ENCODE measurements around the gene GPR158.
"Not testable (repeated sequence)": the region's sequence is repeated elsewhere in the genome, so short reads cannot be mapped to it uniquely, and the experiment has no call there.

GPR158 gene, protein sequence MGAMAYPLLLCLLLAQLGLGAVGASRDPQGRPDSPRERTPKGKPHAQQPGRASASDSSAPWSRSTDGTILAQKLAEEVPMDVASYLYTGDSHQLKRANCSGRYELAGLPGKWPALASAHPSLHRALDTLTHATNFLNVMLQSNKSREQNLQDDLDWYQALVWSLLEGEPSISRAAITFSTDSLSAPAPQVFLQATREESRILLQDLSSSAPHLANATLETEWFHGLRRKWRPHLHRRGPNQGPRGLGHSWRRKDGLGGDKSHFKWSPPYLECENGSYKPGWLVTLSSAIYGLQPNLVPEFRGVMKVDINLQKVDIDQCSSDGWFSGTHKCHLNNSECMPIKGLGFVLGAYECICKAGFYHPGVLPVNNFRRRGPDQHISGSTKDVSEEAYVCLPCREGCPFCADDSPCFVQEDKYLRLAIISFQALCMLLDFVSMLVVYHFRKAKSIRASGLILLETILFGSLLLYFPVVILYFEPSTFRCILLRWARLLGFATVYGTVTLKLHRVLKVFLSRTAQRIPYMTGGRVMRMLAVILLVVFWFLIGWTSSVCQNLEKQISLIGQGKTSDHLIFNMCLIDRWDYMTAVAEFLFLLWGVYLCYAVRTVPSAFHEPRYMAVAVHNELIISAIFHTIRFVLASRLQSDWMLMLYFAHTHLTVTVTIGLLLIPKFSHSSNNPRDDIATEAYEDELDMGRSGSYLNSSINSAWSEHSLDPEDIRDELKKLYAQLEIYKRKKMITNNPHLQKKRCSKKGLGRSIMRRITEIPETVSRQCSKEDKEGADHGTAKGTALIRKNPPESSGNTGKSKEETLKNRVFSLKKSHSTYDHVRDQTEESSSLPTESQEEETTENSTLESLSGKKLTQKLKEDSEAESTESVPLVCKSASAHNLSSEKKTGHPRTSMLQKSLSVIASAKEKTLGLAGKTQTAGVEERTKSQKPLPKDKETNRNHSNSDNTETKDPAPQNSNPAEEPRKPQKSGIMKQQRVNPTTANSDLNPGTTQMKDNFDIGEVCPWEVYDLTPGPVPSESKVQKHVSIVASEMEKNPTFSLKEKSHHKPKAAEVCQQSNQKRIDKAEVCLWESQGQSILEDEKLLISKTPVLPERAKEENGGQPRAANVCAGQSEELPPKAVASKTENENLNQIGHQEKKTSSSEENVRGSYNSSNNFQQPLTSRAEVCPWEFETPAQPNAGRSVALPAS (N-terminal part only)

DNA sequence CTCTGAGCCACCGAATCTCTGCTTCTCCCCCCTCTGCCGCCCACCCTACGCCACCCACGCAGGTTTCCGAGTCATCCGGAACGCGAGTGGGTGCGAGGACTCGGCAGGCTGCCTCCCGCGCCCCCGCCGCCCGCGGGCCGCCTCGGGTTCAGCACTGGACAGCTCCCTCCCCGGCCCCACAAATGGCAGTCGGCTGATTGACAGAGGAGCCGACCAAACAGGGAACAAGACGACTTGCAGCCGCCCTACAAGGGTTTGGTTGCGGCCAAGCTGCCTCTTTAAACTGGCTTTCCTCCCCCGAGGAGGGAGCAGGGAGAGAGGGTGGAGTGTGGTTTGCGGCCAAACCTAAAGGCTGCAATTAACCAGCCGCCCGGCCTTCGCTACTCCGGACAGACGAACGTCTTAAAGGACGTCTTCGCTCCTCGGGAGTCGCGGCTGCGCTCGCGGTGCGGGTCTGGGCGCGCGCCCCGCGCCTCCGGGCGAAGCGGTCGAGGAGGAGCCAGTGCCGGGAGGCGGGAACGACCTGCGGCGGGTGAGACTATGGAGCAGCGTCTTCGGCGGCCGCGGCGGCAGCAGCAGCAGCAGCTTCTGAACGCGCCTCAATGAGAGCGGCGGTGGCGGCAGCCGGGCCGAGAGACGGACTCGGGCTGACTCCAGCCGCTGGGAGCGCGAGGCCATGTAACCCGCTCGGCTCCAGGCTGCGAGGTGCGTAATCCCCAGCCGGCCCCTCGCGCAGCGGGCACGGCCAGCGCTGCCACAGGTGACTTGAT, at the start of gene GPR158:
Gene GPR158 (plus strand): TSS at position 541 of the 770 bp plus-strand sequence. CDS start 420 bp downstream, outside the sequence.
- DNase-seq (ENCODE audit: low spot score) = peak; percentile 92

DNA sequence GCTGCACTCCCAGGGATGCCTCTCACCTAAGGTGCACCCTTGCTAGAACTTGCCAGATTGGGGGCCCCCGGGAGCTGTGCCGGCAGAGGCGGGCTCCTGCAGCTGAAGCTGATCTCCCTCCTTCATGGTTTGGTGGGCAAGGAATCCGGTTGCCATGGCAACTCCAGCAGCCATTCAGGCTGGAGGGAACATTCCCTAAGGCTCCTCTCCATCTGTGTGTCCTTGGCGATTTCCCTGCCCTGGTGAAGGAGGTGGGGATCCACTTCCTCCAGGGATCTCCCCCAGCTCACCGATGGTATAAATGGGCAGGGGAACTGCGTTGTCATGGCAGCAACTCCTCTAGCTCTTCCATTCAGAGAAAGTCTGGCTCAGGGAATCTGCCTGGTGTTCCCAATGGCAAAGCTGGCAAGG, 49.6 kb upstream of the GPR158 start:
- no peak for DNase-seq (ENCODE audit: low spot score)

DNA sequence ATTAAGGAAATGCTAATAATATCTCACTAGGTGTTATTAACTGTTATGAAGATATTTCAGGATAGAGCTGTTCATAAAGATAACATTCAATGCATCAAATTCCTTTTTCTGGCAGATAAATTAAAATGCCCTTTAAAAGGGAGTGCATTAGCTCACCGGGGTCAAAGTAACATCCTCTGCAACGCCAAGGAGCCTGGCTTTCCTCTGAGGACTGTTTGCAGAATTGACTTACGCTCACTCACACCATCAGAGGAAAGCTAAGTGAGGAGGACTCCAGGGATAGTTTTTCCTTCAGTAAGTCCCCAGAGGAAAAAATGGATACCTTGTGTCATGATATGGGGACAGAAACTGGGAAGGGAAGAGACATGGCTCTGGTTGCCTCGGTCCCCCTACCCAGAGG, 45.2 kb upstream of the GPR158 start:
- DNase-seq (ENCODE audit: low spot score) = no peak

DNA sequence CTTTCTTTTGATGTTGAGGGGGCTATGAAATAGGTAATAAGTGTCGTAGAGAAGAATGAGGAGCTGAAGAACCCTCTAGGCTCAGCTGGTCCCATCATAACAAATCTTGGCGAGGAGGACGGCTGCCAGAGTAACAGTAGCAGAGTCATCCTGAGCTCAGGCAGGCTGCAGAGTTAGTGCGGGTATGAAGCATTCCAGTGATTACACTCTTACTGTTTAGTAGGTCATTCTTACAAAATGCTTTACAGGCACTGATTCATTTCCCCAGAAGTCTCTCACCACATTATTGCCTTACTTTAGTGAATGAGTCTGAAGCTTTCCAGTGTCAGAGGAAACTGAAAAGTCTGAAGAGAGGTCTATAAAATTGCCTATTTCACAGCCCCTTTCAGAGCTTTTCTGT, 43.9 kb upstream of the GPR158 start:
- no peak for DNase-seq (ENCODE audit: low spot score)

DNA sequence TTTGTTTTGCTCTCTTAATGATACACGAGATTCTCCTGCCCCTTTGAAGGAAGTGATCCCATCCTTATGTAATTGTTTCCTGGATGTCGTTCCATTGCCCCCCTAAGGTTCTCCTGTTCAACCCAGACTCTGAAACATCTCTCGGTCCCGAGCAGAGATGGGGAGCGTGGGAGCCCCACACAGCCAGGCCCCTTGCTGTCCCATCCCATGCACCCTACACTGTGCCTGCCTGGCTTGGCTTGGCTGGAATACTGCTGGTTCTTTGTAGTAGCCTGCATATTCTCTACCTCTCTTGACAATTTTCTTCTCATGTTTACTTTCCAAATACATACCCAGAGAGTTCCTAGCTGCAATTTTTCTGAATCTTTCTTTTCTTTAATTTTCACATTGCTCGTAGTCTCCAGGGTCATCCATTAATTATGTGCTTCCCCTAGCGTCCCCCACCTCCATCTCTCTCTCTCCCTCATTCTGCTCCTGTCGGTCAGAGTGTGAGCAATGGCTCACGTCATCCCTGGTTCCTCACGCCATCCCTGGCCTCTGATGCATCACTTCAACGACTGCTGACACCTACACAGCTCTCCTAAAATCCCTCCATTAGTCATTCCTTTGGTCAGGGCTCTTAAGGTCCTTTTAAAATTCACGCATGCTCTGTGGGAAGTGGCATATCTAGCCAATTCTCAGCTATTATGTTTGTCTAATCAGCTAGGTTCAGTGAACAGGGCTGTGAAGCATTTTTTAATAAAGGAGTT, 32.5 kb upstream of the GPR158 start:
- DNase-seq (ENCODE audit: low spot score) = no peak

DNA sequence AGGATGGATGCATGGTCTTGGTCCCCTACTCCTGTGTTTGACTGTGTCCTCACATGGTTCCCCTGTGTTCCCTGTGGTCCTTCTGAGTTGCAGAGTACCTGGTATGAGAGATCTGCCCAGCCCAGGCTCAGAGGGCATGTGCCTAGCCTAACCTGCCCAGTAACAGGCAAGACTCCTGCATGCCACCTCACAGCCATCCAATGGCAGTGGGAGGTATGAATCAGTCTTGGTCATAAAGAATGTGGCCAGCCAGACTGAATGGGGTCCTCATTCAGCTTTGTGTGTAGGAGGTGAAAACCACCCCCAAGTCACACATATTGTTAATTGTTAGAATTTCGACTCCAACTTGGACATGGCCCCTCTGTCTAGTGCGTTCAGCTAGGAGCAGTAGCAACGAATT, 17.2 kb upstream of the GPR158 start:
- no peak for DNase-seq (ENCODE audit: low spot score)

DNA sequence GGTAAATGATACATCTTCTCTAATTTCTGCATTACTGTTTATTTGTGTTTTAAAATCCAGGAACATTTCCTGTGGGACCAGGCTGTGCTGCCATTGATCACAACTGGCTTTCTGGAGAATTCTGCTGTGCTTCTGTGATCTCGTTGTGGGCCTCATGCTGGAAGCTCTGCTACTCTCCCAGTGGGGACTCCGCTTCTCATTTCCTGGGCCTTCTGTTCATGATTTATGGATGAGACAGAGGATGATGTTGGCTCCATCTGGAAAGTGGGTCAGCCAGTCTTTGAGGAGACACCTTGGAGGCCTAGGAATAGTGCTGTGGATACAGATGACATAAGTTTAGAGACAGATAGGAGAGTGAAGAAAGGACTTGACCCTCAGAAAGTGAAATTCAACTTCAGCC, 15.2 kb upstream of the GPR158 start:
- no peak for DNase-seq (ENCODE audit: low spot score)

DNA sequence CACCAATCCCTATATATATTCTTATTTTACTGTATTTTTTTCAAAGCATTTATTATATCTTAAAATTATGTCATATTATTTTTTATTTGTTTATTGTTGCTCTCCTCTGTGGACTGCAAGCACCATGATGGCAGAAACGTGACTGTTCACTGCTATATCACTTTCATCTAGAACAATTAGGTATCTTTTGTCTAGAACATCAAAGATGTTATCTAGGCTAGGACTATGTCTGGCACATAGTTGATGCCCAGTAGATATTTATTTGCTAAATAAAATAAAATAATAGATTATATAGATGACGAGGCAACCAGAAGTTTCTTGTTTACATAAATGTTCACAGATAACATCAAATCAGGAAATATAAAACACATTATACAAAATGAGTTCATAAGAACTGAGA, 12.4 kb upstream of the GPR158 start:
- no peak for DNase-seq (ENCODE audit: low spot score)

DNA sequence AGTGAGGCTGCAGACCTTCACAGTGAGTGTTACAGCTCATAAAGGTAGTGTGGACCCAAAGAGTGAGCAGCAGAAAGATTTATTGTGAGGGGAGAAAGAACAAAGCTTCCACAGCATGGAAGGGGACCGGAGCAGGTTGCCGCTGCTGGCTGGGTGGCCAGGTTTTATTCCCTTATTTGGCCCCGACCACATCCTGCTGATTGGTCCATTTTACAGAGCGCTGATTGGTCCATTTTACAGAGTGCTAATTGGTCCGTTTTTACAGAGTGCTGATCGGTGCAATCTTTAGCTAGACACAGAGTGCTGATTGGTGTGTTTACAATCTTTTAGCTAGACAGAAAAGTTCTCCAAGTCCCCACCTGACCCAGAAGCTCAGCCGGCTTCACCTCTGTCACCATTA, 11.3 kb upstream of the GPR158 start:
- not testable (repeated sequence) for DNase-seq (ENCODE audit: low spot score)

DNA sequence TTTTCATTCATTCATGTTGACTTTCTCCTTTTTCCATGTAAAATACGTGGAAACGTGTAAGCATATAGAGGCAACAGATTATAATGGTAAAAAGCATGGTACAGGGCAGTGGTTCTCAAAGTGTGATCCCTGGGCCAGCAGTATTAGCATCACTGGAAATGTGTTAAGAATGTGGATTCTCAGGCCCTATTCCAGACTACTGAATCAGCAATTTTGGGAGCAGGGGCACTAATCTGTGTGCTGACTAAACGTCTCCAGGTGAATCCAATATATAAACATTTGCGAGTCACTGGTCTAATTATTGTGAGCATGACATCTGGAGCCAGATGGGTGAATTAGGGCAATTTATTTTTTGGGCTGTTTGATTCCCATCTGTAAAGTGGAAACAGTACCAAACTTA, 5.1 kb upstream of the GPR158 start:
- DNase-seq (ENCODE audit: low spot score) = no peak

DNA sequence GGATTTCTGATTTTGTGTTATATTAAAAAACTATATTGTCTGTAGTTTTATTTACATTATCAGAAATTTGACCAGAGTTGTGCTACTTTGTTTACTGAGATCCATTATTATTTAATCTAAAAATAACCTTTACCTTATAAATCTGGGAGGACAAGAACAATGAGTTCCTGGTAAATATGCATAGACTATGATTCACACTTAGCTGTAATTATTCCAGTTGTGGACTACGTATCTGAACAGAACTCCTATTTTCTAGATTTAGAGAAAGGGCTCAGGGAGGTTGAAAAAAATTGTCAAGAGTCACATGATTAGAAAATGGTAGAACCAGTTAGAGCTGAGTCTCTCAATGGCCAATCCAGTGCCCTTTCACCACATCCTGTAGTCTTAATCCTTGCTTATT, 4.2 kb upstream of the GPR158 start:
- no peak for DNase-seq (ENCODE audit: low spot score)

DNA sequence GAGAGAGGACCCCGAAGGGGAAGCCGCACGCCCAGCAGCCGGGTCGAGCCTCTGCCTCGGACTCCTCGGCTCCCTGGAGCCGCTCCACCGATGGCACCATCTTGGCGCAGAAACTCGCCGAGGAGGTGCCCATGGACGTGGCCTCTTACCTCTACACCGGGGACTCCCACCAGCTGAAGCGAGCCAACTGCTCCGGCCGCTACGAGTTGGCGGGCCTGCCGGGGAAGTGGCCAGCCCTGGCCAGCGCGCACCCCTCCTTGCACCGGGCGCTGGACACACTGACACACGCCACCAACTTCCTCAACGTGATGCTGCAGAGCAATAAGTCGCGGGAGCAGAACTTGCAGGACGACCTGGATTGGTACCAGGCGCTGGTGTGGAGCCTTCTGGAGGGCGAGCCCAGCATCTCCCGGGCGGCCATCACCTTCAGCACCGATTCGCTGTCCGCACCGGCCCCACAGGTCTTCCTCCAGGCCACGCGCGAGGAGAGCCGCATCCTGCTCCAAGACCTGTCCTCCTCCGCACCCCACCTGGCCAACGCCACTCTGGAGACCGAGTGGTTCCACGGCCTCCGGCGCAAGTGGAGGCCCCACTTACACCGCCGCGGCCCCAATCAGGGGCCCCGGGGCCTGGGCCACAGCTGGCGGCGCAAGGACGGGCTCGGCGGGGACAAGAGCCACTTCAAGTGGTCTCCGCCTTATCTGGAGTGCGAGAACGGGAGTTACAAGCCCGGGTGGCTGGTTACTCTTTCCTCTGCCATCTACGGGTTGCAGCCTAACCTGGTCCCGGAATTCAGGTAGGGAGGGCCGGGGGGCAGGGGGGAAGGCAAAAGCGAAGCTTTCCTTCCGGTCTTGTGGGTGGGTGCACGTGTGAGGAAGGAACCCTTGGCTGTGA, 973 bp downstream of the GPR158 start:
- no peak for DNase-seq (ENCODE audit: low spot score)

DNA sequence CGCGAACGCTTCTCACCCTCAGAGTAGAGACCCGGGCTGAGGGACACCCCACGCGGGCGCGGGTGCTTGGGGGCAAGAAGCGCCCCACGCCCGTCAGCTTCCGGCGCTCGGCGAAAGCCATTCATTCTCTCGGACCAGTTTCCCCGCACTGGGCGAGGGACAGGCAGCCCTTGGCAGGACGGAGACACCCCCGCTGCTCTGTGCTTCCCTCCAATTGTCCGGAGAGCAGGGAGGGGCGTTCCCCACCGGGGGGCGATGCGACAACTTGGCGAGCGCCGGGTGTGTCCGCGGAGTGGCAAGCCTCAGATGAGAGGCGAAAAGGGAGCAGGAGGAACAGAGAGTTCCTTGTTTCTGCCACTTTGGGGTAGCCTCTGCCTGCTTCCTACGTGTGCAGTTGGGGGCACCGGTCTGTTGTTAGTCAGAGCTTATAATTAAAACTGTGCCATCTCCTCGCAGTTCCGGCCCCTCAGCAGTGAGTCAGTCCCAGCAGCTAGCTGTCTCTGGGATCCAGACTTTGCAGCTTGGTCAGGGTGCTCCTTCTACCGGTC, 1.7 kb downstream of the GPR158 start:
- DNase-seq (ENCODE audit: low spot score) = no peak

DNA sequence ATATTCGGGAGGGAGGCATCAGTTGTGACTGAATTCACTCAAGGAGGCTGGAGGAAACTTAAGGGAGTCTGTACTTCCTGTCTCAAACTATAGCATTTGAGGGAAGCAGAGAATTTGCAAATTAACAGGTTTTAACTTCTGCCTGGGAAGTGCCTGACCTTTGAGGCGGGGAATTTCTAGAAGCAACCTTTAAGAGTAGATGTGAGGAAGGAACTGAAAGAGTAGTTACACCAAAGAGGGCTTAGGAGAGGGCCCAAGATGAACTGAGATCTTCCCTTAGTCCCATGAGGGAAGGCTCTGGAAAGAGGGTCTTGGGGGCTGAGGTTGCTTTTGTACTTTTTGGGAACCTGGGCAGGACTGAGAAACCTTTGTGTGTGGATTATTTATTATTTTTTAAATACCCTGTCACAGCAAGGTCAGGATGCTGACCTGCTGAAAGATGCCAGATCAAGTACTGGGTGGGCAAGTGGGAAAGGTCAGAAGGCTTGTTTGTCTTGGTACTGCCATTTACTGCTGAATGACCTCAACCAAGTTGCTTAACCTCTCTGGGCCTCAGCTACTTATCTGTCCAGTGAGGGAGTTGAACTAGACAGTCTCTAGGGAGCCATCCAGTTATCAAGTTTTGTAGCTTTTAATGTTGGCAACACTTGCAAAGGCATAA, 2.4 kb downstream of the GPR158 start:
- DNase-seq (ENCODE audit: low spot score) = no peak

DNA sequence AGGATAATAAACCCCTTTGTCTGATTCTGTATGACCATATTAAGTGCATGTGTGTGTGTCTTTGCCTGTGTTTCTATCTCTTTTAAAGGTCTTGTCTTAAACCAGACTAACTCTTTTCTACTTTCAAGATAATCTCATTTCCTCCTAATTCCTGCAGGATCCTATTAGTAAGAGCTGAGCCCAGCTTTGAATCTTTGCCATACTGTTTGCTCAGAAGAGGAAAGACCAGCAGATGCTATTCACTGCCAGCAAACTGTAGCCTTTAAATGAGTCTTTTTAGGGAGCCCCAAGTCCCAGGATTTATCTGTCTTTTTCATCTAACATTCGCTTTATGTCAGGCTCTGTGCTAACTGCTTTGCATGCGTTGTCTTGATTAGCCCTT, 2.9 kb downstream of the GPR158 start:
- no peak for DNase-seq (ENCODE audit: low spot score)

DNA sequence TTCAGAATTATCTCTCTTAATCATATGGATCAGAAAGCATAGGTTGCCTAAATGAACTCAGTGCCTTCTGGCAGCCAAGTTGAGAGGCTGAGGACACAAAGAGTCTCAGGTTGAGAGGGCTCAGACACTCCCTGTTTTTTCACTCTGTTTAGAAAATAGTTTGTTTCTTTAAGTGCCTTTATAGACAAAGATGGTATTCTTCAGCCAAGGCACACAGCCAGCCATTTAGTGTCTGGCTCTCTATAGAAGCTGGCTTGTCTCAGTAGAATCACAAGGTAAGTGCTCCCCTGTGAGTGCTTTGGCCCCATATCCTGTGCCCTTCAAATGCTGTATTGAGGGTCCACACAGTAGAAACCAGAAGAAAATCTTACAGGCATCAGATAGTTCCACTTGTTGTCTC, 3.6 kb downstream of the GPR158 start:
- DNase-seq (ENCODE audit: low spot score) = no peak

DNA sequence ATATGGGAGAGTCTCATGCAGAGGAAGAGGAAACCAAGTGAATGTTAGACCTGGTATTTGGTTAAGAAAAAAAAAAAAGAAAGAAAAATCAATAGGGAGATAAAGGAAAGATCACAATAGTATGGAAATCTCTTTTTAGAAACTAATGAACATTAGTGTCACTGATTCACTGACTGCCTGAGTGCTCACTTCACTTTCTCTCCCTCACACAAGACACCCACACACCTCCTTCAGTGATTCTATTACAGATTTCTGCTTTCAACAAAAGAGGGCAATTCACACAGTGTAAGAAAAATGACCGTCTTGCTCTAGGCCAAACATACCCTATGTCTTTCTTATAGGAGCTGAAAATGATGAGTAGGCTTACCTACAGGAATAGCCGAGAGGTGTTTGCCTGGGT, 6.0 kb downstream of the GPR158 start:
- DNase-seq (ENCODE audit: low spot score) = peak; percentile 34

DNA sequence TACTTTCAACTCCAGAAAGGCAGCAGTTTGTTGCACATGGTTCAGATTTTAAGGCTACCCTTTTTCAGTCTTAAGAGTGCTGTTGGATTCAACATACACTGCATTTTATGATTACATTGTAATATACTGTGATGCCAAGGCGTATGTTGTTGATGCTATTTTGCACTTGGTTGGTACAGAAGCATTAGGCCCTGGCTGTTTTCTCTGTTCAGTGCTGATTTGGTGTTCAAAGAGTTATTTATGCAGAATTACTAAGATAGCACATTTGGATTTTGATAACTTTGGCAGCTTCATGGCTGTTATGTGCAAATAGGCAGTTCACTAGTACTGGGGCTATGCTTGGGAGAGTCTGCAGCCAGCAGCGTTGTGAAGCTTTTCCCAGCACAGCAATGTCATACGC, 7.8 kb downstream of the GPR158 start:
- no peak for DNase-seq (ENCODE audit: low spot score)
